Stomach smooth muscle (tissue), 2 donors: ENCODE data around the gene FDXACB1.
A peak's percentile ranks its signal among the peaks of the same experiment; 100 is the strongest.

ENCODE experiments used
- H3K27ac ChIP-seq: one replicate; pipeline ENCODE4 v1.7.0; 2013; ENCODE audit warnings: mild to moderate bottlenecking, low read length, inconsistent platforms
- H3K27me3 ChIP-seq, 2 donors: one replicate each; pipeline ENCODE4 v1.7.0; 2013; ENCODE audit warnings: low read length in 2 of 2; ENCODE audit not compliant: insufficient read depth in 2 of 2, control insufficient read depth in 1 of 2
- H3K36me3 ChIP-seq, 2 donors: one replicate each; pipeline ENCODE4 v1.7.0; 2013; ENCODE audit warnings: low read length in 2 of 2; ENCODE audit not compliant: control insufficient read depth in 2 of 2, insufficient read depth in 2 of 2
- H3K4me1 ChIP-seq: one replicate; pipeline ENCODE4 v1.7.0; 2013; ENCODE audit warnings: low read length; ENCODE audit not compliant: control insufficient read depth, insufficient read depth
- H3K4me3 ChIP-seq, 2 donors: one replicate each; pipeline ENCODE4 v1.7.0; 2013; ENCODE audit warnings: low read length in 2 of 2
- H3K9ac ChIP-seq, 2 donors: one replicate each; pipeline ENCODE4 v1.7.0; 2013; ENCODE audit warnings: low read length in 2 of 2, mild to moderate bottlenecking in 1 of 2
- H3K9me3 ChIP-seq, 2 donors: one replicate each; pipeline ENCODE4 v1.7.0; 2013; ENCODE audit warnings: low read length in 2 of 2; ENCODE audit not compliant: control insufficient read depth in 2 of 2
- donor health status: healthy.
- donor health status: Pancreatic carcinoma.

Gene FDXACB1

DNA sequence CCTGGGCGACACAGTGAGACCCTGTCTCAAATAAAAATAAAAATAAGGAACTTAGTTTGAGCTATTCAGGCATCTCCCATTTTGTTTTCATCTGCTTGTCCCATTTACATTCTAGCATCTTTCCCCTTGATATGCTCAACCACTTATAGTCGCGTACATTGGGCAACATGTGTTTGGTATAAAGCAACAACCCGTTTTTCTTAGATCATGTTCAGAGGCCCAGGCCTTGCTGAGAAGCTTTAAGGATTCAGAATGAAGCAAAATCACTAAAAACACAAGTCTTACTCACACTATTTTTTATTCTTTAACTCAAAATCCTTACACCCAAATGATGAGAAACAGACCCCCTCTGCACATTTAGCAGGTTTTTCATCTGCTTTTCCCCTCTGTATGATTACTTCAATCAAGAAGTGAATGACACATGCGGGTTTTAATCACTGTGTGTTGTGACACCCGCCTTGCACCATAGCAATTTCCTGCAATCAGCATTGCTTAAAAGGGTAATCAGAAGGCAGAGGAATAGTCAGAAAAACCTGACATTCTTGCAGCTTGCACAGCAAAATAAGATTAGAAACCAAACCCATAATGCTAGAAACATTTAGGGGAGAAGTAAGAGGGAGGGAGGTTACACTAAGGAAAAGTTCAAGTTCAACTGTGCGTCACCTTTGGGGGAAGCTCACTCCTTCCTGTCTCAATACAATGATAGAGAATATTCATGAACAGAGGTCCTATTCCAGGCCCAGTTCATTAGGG is 33.5 kb downstream of the FDXACB1 start:
- Histone ChIP-seq H3K9ac (no peak overlapping the region), H3K36me3 (peaks cover 5 to 14% of the 10 kb centered on the region in 2 donors), H3K27ac (no peak overlapping the region)

GRCh38 chr11:111843661-111844060 is 35.3 kb downstream of the FDXACB1 start:
- Histone ChIP-seq H3K4me1 (no peaks in the 10 kb centered on the region), H3K9ac (no peak overlapping the region), H3K36me3 (peaks cover 5 to 12% of the 10 kb centered on the region in 2 donors), H3K27ac (no peak overlapping the region), H3K27me3 (no peaks in the 10 kb centered on the region), H3K9me3 (no peaks in the 10 kb centered on the region), H3K4me3 (no peak overlapping the region)

More for the DNA sequence above, 33.5 kb downstream of the FDXACB1 start:
- H3K4me3 ChIP-seq, result no peak overlapping the region
- H3K4me1 ChIP-seq, result no peaks in the 10 kb centered on the region
- no peaks in the 10 kb centered on the region for H3K27me3 ChIP-seq
- no peaks in the 10 kb centered on the region for H3K9me3 ChIP-seq

DNA sequence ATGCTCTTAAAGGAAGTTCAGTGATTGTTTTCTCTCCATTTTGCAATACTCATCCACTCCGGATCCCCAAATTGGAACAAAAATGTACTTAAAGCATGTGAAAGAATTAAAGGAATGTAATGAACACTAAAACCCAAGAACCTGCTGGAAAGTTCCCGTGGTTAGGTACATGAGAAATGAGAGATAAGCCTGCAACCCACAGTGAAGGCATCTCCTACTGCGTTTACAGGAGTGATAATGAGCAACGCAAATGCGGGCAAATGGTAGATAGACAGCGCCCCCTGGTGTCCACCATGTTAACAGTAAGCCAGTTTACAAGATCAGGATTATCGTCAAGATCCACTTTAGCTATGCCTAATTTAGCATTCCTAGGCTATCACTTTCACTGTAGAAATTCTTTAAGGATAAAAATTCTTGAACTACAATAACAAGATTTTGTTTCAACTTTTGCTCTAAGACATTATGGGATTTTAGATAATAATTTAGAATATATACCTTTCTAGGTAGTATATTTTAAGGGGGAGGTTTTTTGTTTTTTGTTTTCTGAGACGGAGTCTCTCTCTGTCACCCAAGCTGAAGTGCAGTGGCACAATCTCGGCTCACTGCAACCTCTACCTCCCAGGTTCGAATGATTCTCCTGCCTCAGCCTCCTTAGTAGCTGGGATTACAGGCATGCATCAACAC is 37.5 kb downstream of the FDXACB1 start:
- no peaks in the 10 kb centered on the region for H3K9me3 ChIP-seq
- peak overlapping the region in 1 of 2 donors; percentile 3 for H3K9ac ChIP-seq
- H3K27ac ChIP-seq, result no peak overlapping the region
- H3K4me1 ChIP-seq, result no peaks in the 10 kb centered on the region
- no peaks in the 10 kb centered on the region for H3K27me3 ChIP-seq
- no peak overlapping the region for H3K4me3 ChIP-seq
- H3K36me3 ChIP-seq, result peaks cover 20 to 21% of the 10 kb centered on the region in 2 donors

- H3K9me3 ChIP-seq, result no peaks in the 10 kb centered on the region
- H3K27me3 ChIP-seq, result no peaks in the 10 kb centered on the region
- no peak overlapping the region for H3K27ac ChIP-seq
- H3K4me3 ChIP-seq, result no peak overlapping the region
- H3K9ac ChIP-seq, result no peak overlapping the region
- H3K36me3 ChIP-seq, result peaks cover 20 to 24% of the 10 kb centered on the region in 2 donors
- no peaks in the 10 kb centered on the region for H3K4me1 ChIP-seq
Measured at GRCh38 chr11:111840143-111840542, 38.8 kb downstream of the FDXACB1 start.

DNA sequence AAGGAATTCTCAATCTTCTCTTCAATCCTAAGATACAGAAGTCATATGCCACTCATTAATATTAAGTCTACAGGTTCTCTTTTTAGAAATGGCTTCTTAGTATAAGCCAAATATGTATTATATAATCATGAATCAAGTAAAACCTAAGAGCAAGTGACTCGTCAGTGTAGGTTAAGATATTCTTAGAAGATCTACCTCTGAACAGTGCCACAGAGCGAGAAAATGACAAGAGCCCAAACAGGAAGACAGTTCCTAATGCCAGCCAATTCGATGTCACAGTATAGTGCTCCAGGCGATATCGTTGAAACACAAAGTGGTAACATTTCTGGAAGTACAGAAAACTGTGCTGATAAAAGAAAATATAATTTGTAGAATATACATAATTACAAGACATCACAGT is 40.9 kb downstream of the FDXACB1 start:
- Histone ChIP-seq H3K27ac (no peak overlapping the region), H3K9me3 (no peaks in the 10 kb centered on the region), H3K27me3 (no peaks in the 10 kb centered on the region), H3K4me1 (no peaks in the 10 kb centered on the region), H3K4me3 (no peak overlapping the region), H3K36me3 (peaks cover 18 to 25% of the 10 kb centered on the region in 2 donors), H3K9ac (no peak overlapping the region)

DNA sequence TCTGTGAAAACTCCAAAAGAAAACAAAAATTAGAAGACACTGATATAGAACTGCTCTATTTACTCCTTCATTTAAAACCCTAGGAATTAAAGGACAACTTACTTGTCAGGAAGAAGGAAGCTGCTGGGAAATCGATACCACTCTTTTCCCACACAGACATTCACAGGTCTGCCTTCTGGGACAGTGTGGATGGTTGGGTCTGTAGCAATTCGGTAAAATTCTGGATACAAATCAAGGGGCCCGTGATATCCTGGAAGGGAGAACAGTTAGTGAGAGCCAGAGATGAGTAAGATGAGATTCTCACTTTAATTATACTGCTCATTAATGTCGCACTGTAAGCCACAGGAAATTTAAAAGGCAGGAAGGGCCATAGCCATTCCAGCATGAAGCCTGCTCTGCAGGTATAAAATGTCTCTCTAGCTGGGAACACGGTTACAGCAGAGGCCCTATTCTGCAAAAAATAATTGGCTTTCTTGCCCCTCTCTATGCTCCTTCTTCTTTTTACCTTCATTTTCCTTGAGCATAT is 41.5 kb downstream of the FDXACB1 start:
- no peaks in the 10 kb centered on the region for H3K4me1 ChIP-seq
- H3K36me3 ChIP-seq, result peaks cover 18 to 25% of the 10 kb centered on the region in 2 donors
- no peak overlapping the region for H3K9ac ChIP-seq
- no peaks in the 10 kb centered on the region for H3K9me3 ChIP-seq
- H3K4me3 ChIP-seq, result no peak overlapping the region
- no peak overlapping the region for H3K27ac ChIP-seq
- no peaks in the 10 kb centered on the region for H3K27me3 ChIP-seq

DNA sequence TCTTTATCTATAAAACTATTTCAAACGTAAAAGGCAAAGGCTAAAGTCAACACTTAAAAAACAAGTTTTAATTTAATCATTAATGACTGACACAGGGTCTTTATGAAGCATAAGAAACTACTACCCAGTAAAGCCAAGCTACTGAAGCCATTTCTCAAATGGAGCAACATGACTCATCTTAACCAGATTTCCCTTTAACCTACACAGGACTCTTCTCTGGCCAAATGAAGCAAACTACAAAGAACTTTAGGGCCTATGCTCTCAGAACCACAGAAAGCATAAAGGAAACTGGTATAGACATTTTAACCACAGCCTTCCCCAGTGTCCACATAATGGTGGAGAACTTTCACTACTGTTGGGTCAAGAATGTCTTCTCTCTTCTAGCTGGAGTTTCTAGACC is 42.2 kb downstream of the FDXACB1 start:
- H3K27ac ChIP-seq, result no peak overlapping the region
- no peaks in the 10 kb centered on the region for H3K27me3 ChIP-seq
- no peak overlapping the region for H3K9ac ChIP-seq
- H3K4me1 ChIP-seq, result no peaks in the 10 kb centered on the region
- no peaks in the 10 kb centered on the region for H3K9me3 ChIP-seq
- H3K4me3 ChIP-seq, result no peak overlapping the region
- H3K36me3 ChIP-seq, result peaks cover 18 to 25% of the 10 kb centered on the region in 2 donors

DNA sequence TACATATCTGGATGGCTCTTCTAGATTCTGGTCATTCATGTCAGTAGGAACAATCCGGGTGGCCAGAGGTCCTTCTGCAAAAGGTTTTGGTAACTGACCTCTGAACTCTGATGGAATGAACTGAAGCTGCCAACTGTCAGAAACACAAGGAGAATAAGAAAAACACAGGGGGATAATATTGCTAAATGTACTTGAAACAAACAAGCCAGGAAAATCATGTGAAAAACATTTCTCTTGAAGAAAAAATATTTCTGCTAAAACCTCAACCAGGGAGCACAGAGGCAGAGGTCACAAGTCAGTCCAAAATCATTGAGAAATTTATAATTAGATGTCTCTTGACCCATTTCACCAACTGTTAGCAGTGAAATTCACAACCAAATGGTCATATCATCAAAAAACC is 42.8 kb downstream of the FDXACB1 start:
- H3K9ac ChIP-seq, result no peak overlapping the region
- H3K4me3 ChIP-seq, result no peak overlapping the region
- peaks cover 20 to 29% of the 10 kb centered on the region in 2 donors for H3K36me3 ChIP-seq
- no peaks in the 10 kb centered on the region for H3K4me1 ChIP-seq
- no peak overlapping the region for H3K27ac ChIP-seq
- no peaks in the 10 kb centered on the region for H3K9me3 ChIP-seq
- no peaks in the 10 kb centered on the region for H3K27me3 ChIP-seq

GRCh38 chr11:111835665-111836064 is 43.3 kb downstream of the FDXACB1 start:
- no peak overlapping the region for H3K4me3 ChIP-seq
- no peak overlapping the region for H3K9ac ChIP-seq
- H3K4me1 ChIP-seq, result no peaks in the 10 kb centered on the region
- H3K27ac ChIP-seq, result no peak overlapping the region
- no peaks in the 10 kb centered on the region for H3K9me3 ChIP-seq
- no peaks in the 10 kb centered on the region for H3K27me3 ChIP-seq
- H3K36me3 ChIP-seq, result peaks cover 22 to 29% of the 10 kb centered on the region in 2 donors

GRCh38 chr11:111834432-111835163 is 44.4 kb downstream of the FDXACB1 start:
- Histone ChIP-seq H3K4me1 (no peaks in the 10 kb centered on the region), H3K9me3 (no peaks in the 10 kb centered on the region), H3K27me3 (no peaks in the 10 kb centered on the region), H3K9ac (no peak overlapping the region), H3K27ac (no peak overlapping the region), H3K4me3 (no peak overlapping the region), H3K36me3 (peaks cover 22 to 29% of the 10 kb centered on the region in 2 donors)
